ENCODE results near the gene TCF7L1.

- TF ChIP-seq, protein P1, sequence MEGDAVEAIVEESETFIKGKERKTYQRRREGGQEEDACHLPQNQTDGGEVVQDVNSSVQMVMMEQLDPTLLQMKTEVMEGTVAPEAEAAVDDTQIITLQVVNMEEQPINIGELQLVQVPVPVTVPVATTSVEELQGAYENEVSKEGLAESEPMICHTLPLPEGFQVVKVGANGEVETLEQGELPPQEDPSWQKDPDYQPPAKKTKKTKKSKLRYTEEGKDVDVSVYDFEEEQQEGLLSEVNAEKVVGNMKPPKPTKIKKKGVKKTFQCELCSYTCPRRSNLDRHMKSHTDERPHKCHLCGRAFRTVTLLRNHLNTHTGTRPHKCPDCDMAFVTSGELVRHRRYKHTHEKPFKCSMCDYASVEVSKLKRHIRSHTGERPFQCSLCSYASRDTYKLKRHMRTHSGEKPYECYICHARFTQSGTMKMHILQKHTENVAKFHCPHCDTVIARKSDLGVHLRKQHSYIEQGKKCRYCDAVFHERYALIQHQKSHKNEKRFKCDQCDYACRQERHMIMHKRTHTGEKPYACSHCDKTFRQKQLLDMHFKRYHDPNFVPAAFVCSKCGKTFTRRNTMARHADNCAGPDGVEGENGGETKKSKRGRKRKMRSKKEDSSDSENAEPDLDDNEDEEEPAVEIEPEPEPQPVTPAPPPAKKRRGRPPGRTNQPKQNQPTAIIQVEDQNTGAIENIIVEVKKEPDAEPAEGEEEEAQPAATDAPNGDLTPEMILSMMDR (IDR thresholded peaks at IDR 0.05; ENCODE audit: poor library complexity, severe bottlenecking) = no peak
- TF ChIP-seq TAF1 (IDR thresholded peaks at IDR 0.05; ENCODE audit: low read depth) (no peak), RAD21 (conservative IDR thresholded peaks at IDR 0.05) (no peak), REST (IDR thresholded peaks at IDR 0.05; ENCODE audit: borderline replicate concordance) (no peak), POLR2AphosphoS5 (IDR thresholded peaks at IDR 0.05) (no peak), EP300 (conservative IDR thresholded peaks at IDR 0.05; ENCODE audit: poor library complexity, severe bottlenecking) (no peak), EZH2 (IDR thresholded peaks at IDR 0.05; ENCODE audit: borderline replicate concordance, insufficient read depth, low read length, poor library complexity, severe bottlenecking) (no peak), SMC3 (conservative IDR thresholded peaks at IDR 0.05; ENCODE audit: poor library complexity) (no peak), MXI1 (conservative IDR thresholded peaks at IDR 0.05; ENCODE audit: poor library complexity, severe bottlenecking) (no peak)
These were observed 32.8 kb downstream of the TCF7L1 start for GRCh38 chr2:85166021-85166420.
